Stimulated activated CD4-positive, alpha-beta T cell treated with anti-CD3 and anti-CD28 coated beads, TNF-alpha, amount 100 ng/mL, for 48 hours (primary cell): ENCODE data around the gene FOXJ1.
A peak's percentile ranks its signal among the peaks of the same experiment; 100 is the strongest.

Source experiments
- DNase-seq, 3 donors: peaks; one replicate each; pipeline ENCODE4 v3.0.0-alpha.2; 2020; ENCODE audit warnings: low read depth in 3 of 3

FOXJ1 gene

GRCh38 chr17:76123749-76124581, 17.1 kb downstream of the FOXJ1 start:
- DNase-seq: no peak

- DNase-seq: no peak
These were observed 17.9 kb downstream of the FOXJ1 start for GRCh38 chr17:76123191-76123499.

GRCh38 chr17:76122431-76123190, 18.4 kb downstream of the FOXJ1 start:
- DNase-seq: no peak

DNA sequence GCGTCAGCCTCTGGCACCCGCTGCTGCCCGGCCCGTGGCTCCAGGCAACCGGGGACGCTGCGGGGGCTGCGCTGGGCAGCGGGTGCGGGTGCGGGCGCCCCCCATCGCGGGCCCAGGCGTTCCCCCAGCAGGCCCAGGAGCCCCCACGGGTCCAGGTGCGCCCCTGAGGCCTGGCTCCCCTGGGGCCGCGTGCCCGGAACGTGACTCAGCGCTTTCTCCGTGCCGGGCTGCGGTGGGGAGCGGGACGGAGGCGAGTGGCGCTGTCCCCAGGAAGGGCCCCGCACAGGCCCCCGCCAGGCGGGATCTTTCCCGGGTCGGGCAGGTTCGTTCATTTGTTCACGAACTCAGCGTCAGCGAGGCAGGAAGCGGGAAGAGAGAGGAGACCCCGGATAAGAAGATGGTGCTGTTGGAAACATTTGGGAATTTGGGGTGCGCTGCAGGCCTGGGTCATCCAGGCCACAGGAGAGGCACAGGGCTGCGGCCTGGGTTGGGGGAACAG, 19.1 kb downstream of the FOXJ1 start:
- no peak for DNase-seq

DNA sequence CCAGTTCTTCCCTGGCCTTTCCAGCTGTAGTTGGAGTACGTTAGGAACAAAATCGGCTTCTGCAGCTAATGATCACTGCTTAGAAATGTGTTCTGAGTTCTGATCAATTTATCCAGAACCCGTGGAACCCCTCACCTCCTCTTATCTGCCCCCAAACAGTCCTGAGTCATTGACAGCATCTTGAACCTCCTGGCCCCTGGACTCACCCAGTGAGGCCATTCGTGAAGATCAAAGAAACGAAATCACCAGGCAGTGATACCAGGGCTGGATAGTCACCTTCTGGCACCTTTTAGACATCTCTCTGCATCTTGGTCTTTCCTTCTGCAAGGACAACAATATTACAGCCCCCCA, 20.4 kb downstream of the FOXJ1 start:
- DNase-seq: no peak

DNA sequence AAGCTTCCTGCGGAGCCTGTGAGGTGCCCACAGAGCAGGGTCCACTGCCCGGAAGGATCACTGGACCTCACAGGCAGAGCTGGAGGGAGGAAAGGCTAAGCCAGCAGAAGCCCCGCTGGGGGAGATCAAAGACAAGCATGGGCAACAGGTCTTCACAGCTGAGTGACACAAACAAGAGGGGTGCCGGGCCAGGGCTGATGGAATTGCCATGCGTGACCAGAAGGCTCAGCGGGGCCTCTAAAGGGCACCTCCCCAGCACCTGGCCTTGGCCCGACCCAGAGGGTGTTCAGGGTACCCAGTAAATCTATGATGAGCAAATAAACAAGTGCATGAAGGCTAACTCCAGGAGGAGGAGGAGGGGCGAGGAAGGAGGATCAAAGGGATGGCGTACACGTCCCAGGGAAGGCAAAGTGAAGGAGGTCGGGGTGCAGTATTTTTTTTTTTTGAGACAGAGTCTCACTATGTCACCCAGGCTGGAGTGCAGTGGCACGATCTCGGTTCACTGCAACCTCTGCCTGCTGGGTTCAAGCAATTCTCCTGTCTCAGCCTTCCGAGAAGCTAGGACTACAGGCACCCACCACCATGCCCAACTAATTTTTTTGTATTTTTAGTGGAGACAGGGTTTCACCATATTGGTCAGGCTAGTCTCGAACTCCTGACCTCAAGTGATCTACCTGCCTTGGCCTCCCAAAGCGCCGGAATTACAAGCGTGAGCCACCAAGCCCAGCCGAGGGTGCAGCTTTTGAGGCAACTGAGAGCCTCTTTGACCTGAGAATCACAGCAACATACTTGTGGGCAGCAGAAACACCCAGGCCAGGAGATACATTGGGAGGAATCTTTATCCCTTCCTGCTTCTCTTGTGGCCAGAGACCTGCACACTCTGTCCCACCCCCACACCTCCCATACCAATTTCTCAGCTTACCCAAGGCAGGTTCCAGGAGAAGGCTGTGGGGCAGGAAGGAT, 21.4 kb downstream of the FOXJ1 start:
- DNase-seq: no peak

GRCh38 chr17:76115138-76115754, 25.8 kb downstream of the FOXJ1 start:
- no peak for DNase-seq

GRCh38 chr17:76111956-76112355, 29.1 kb downstream of the FOXJ1 start:
- no peak for DNase-seq

DNA sequence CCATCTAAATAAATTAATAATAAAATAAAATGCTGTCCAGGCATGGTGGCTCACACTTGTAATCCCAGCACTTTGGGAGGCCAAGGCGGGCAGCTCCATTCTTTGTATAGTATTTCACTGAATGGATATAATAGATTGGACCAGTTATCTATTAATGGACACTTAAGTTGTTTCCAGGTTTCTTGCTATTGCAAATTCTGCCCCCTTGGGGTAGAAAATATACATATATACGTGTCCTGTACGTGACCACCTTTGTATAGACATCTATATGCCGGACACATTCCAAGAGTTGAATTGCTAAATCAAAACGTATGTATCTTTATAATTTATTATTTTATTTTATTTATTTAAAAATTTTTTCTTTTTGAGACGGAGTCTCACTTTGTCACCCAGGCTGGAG, 33.5 kb downstream of the FOXJ1 start:
- DNase-seq: no peak

DNA sequence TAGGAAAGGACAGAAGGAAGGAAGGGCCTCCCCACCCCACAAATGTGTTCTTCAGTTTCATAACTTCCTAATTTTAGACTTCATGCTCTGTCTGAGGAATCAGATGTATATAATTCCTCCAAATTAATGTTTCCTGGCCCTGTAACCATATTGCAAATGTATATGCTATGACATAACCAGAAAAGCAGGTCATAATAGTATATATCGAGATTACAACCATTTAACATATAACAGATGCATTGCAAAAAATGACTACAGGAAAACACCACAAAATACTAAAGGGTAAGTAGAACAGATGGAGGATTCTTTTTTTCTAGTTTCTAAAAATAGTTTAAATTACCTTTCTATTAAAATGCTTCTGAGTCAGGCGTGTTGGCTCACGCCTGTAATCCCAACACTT, 34.3 kb downstream of the FOXJ1 start:
- no peak for DNase-seq

- DNase-seq: no peak
These were observed 36.2 kb downstream of the FOXJ1 start for GRCh38 chr17:76104896-76105231.

DNA sequence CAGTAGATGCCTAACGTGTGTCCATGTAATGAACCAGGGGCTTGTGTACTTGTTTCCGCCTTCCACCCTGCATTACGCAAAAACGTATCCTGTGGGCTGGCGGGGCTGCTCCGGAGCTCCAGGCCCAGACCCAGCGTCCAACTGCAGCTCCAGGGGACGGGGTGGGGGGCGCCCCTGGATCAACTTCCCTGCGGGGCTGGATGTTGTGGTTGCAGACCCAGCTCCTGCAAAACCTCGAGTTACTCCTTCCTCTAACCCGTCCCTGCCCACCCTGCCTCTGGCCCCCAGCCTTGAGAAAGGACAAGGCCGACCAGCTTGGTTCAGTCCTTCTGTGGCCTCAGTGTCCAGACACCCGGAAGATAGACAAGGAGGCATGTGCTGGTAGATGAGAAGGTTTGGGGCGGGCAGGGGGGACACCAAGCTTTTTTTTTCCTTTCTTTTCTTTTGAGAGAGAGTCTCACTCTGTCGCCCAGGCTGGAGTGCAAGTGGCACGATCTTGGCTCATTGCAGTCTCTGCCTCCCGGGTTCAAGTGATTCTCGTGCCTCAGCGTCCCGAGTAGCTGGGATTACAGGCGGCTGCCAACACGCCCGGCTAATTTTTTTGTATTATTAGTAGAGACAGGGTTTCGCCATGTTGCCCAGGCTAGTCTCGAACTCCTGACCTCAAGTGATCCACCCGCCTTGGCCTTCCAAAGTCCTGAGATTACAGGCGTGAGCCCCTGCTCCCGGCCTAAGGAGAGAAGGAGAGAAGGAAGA, 36.7 kb downstream of the FOXJ1 start:
- DNase-seq: no peak

DNA sequence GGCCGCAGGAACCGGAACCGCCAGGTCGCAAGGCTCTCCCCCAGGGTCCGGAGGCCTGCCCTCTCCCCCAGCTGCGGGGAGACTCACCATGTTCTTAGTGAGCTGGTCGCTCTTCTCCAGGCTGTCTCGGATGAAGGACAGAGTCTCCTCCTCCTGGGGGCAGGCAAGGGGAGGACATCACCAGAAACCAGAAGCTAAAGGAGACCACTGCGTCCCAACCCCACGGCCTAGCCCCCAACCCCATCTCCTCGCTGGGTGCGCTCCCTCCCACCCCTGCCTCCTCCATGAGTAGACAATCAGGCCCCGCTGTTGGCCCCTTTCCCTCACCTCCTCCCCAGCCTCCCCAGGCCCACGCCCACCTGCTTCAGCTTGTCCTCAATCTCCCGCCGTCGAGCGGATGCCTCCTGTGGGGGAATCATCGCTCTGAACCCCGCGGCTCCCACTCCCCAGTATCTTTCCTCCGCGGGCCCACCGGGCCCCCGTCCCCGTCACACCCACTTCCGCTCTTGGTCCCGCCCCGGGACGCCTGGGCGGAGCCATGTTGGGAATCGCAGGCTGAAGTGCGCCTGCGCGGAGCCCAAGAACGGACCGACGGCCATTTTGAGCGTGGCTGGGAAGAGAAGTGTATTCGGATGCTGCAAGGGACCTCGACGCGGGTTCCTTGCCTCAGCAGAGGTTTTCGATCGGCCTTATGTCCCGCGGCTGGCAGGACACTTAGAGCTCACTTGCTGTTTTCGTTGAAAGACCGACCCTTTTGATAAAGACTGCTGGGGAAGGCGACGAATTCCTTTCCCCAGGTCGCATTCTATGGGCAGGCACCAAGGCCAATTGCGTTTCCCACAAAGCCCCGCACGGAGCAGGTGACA, 37.5 kb downstream of the FOXJ1 start, which contains the start of gene EXOC7:
Gene EXOC7 (minus strand): TSS at position 514 of the 866 bp plus-strand sequence. CDS start 95 bp downstream, at position 419.
- DNase-seq: peak; percentile 76 to 85 (median 85)

- no peak for DNase-seq
These were observed 38.1 kb downstream of the FOXJ1 start for GRCh38 chr17:76102944-76103273.

GRCh38 chr17:76097716-76098295, 43.2 kb downstream of the FOXJ1 start:
- no peak for DNase-seq

DNA sequence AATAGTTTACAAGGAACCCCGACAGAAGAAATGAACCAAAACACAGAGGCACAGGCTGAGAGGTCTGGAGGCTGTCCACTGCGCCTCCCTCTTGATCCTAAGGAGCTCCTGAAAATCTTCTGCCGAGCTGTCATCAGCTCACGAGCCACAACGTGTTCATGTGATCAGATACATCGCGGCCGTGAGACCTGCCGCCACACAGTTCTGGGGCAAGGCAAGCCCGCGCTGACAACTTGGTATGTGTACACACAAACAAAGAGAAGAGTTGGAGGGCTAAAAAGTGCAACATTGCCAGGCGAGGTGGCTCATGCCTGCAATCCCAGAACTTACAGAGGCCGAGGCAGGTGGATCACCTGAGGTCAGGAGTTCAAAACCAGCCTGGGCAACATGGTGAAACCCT, 45.1 kb downstream of the FOXJ1 start:
- DNase-seq: no peak

DNA sequence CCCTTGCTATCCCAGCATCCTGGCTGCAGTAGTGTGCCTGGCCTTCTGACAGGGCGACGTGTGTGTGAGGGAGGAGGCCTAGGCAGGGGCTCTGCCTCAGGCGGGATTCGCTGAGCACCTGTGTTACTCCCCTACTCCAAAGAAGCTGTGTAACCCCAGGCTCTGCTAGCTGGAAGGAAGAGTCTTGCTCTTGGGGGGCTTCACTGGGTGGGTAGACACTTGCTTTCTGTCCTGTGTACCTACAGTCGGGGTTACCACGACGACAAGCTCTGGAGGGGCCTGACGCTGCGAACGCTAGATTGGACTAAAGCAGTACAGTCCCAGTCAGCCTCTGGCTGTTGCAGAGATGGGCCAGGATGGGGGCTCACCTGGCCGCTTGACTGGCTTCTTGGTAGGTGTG, 47.0 kb downstream of the FOXJ1 start:
- DNase-seq: no peak

DNA sequence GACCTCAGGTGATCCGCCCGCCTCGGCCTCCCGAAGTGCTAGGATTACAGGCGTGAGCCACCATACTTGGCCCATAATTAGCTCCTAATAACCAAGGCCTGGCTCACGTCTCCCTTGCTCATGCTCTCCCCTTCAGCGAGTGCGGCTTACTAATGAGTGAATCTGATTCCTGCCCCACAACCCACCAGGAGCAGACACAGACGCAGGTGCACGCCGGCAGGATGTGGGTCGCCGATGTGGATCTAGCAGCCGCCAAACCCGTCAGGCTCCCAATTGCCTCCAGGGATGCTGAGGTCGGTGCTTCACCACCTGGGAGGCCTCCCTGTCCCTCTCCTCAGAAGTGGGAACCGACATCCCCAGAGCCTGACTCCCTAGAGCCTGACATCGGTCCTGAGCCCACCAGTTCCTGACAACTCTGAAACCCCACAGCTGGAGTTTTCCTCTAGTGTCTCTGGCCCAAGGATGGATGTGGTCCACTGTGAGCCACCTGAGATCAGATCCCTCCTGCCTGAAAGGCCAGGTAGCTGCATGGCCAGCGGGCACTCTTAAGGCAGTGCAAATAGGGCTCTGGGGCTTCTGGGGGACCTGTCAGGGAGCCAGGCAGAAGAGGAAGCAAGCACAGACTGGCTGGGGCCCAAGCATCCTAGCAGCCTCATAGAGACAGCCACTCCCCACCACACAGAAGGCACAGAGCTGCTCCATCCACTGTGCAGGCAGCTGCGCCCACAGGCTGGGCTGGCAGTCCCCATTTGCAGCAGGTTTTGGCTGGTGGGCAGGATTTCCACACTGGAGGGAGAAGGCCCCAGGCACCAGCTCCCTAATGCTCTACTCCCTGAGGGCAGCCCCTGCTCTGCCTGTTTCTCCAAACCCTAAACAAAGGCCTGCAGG, 48.3 kb downstream of the FOXJ1 start:
- DNase-seq: no peak
